OCI-LY3 (cell line): Measurements from ENCODE around the gene SSR1.

Experiments
- H2AFZ ChIP-seq: fragments of 200-600, 300-600 bp; shearing (Covaris generic); 2 replicates; pipeline ENCODE4 v1.6.0; 2014; ENCODE audit warnings: antibody characterized with exemption, low read depth, low read length
- H3K27ac ChIP-seq: fragments of 200-600, 300-600 bp; sonication (generic); 2 replicates; pipeline ENCODE4 v1.5.1; 2014; ENCODE audit warnings: mild to moderate bottlenecking, low read length, moderate library complexity, mixed read lengths
- H3K27me3 ChIP-seq: fragments of 200-600, 300-600 bp; sonication (generic); 2 replicates; pipeline ENCODE4 v1.6.1; 2014; ENCODE audit warnings: low read depth, low read length, mixed read lengths
- H3K36me3 ChIP-seq: fragments of 200-600, 300-600 bp; sonication (generic); replicated peaks from 2 replicates; pipeline ENCODE3; 2014; ENCODE audit warnings: low read depth, low read length, mixed read lengths
- H3K4me1 ChIP-seq: fragments of 300-600, 200-600 bp; sonication (generic); 2 replicates; pipeline ENCODE4 v1.6.1; 2014; ENCODE audit warnings: low read length, mixed read lengths
- H3K4me2 ChIP-seq: fragments of 200-600, 300-600 bp; sonication (generic); 2 replicates; pipeline ENCODE4 v1.6.1; 2014; ENCODE audit warnings: low read length, mixed read lengths
- H3K4me3 ChIP-seq: fragments of 300-600, 200-600 bp; sonication (generic); 2 replicates; pipeline ENCODE4 v1.5.1; 2014; ENCODE audit warnings: antibody characterized with exemption, mild to moderate bottlenecking, low read length, moderate library complexity
- H3K79me2 ChIP-seq: fragments of 300-600, 200-600 bp; shearing (Covaris generic); 2 replicates; pipeline ENCODE4 v1.6.1; 2014; ENCODE audit warnings: mild to moderate bottlenecking, low read length, mixed read lengths
- H3K9ac ChIP-seq: fragments of 300-600, 200-600 bp; shearing (Covaris generic); 2 replicates; pipeline ENCODE4 v1.6.0; 2014; ENCODE audit warnings: mild to moderate bottlenecking, low read length, moderate library complexity
- H3K9me3 ChIP-seq: fragments of 200-600, 300-600 bp; shearing (Covaris generic); 2 replicates; pipeline ENCODE4 v1.6.1; 2014; ENCODE audit warnings: low read length, mixed read lengths; ENCODE audit not compliant: insufficient read depth
- H4K20me1 ChIP-seq: fragments of 200-600, 300-600 bp; sonication (generic); 2 replicates; pipeline ENCODE4 v1.6.1; 2016; ENCODE audit warnings: low read length, mixed read lengths; ENCODE audit not compliant: insufficient read depth
- EZH2phosphoT487 ChIP-seq: fragments of 200-600 bp; shearing (Covaris generic); IDR thresholded peaks from 2 replicates; pipeline ENCODE4 v1.6.1; 2018; ENCODE audit warnings: antibody characterized with exemption, mixed run types, low read depth
- TF ChIP-seq, protein P1 (sequence below): fragments of 200-600, 300-600 bp; sonication (generic); IDR thresholded peaks from 2 replicates; pipeline ENCODE4 v1.5.1; 2014; ENCODE audit warnings: antibody characterized with exemption, low read length, low read depth

SSR1 gene

DNA sequence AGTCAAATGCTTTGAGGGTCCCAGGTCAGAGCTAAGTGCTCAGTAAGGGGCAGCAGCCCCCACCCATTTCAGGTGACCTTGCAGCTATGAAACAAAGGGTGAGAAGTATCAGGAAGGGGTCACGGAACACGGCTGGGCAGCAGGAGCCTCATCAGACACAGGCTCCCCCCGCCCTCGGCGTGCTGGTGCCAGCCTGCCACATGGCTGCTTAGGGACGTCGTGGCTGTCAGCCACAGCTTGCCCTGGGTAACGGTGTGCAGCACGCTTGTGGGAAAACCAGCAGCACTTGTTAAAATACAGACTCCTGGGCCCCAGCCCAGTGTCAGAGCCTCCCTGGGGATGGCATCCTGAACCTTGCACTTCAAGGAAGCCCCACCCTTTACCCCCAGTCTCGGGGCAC is 39.3 kb downstream of the SSR1 start:
- Histone ChIP-seq H3K4me2 (no peak overlapping the region), H3K9me3 (no peaks in the 10 kb centered on the region), H3K9ac (no peak overlapping the region), H4K20me1 (no peaks in the 10 kb centered on the region), H3K79me2 (no peaks in the 10 kb centered on the region), H3K27ac (no peak overlapping the region), H3K4me1 (peaks cover 28% of the 10 kb centered on the region), H3K27me3 (no peaks in the 10 kb centered on the region), H3K4me3 (no peak overlapping the region), H3K36me3 (no peaks in the 10 kb centered on the region), H2AFZ (no peak overlapping the region)
- no peak for TF ChIP-seq EZH2phosphoT487
- TF ChIP-seq, protein P1, sequence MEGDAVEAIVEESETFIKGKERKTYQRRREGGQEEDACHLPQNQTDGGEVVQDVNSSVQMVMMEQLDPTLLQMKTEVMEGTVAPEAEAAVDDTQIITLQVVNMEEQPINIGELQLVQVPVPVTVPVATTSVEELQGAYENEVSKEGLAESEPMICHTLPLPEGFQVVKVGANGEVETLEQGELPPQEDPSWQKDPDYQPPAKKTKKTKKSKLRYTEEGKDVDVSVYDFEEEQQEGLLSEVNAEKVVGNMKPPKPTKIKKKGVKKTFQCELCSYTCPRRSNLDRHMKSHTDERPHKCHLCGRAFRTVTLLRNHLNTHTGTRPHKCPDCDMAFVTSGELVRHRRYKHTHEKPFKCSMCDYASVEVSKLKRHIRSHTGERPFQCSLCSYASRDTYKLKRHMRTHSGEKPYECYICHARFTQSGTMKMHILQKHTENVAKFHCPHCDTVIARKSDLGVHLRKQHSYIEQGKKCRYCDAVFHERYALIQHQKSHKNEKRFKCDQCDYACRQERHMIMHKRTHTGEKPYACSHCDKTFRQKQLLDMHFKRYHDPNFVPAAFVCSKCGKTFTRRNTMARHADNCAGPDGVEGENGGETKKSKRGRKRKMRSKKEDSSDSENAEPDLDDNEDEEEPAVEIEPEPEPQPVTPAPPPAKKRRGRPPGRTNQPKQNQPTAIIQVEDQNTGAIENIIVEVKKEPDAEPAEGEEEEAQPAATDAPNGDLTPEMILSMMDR: no peak

DNA sequence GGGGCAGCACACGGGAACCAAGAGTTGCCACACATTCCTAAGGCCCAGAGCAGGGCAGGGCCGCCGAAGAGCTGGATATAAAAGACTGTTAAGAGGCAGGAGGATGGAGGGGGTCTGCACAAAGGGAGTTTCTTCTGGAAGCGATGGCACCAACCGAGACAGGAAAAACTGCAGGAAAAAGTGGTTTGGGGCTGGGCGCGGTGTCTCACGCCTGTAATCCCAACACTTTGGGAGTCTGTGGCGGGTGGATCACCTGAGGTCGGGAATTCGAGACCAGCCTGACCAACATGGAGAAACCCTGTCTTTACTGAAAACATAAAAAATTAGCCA is 41.8 kb downstream of the SSR1 start:
- Histone ChIP-seq H3K36me3 (no peaks in the 10 kb centered on the region), H3K9ac (no peak overlapping the region), H3K27me3 (no peaks in the 10 kb centered on the region), H4K20me1 (no peaks in the 10 kb centered on the region), H3K4me1 (peaks cover 5% of the 10 kb centered on the region), H3K4me3 (no peak overlapping the region), H3K79me2 (no peaks in the 10 kb centered on the region), H3K27ac (no peak overlapping the region), H2AFZ (no peak overlapping the region), H3K9me3 (no peaks in the 10 kb centered on the region), H3K4me2 (no peak overlapping the region)
- no peak for TF ChIP-seq EZH2phosphoT487
- TF ChIP-seq, protein P1: no peak

DNA sequence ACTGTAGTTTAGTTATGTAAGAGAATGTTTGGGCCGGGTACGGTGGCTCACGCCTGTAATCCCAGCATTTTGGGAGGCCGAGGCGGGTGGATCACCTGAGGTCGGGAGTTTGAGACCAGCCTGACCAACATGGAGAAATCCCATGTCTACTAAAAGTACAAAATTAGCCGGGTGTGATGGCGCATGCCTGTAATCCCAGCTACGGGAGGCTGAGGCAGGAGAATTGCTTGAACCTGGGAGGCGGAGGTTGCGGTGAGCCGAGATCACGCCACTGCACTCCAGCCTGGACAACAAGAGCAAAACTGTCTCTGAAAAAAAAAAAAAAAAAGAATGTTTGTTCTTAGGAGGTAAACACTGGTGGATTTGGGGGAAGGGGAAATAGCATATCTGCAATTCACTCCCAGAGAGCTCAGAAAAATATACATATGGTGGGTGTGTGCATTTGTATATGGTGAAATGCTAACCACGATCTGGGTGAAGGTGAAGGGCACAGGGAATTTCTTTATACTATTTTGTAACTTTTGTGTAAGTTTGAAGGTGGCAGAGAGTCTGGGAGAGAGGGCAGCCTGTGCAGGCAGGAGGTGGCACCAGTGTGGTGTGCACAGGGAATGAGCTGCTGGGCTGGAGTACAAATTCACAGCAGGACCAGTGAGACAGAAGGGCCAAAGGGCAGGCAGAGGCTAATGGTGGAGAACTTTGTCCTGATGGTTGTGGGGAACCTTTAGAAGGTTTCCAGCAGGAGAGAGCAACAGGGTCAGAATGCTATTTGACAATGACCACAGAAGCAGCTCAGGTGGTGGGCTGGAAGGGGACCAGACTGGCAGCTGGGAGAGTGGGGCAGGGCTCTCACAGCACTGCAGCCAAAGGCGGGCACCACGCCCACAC is 42.4 kb downstream of the SSR1 start:
- no peaks in the 10 kb centered on the region for H3K27me3 ChIP-seq
- no peaks in the 10 kb centered on the region for H3K36me3 ChIP-seq
- H3K79me2 ChIP-seq: no peaks in the 10 kb centered on the region
- H3K9ac ChIP-seq: no peak overlapping the region
- 0 out of 2 replicates have a peak, but pooled peaks cover under 1% of the 10 kb centered on the region for H3K4me1 ChIP-seq
- no peak overlapping the region for H3K4me2 ChIP-seq
- H4K20me1 ChIP-seq: no peaks in the 10 kb centered on the region
- no peak overlapping the region for H3K4me3 ChIP-seq
- H3K27ac ChIP-seq: no peak overlapping the region
- no peaks in the 10 kb centered on the region for H3K9me3 ChIP-seq
- H2AFZ ChIP-seq: no peak overlapping the region
- no peak for TF ChIP-seq EZH2phosphoT487
- TF ChIP-seq, protein P1: no peak

DNA sequence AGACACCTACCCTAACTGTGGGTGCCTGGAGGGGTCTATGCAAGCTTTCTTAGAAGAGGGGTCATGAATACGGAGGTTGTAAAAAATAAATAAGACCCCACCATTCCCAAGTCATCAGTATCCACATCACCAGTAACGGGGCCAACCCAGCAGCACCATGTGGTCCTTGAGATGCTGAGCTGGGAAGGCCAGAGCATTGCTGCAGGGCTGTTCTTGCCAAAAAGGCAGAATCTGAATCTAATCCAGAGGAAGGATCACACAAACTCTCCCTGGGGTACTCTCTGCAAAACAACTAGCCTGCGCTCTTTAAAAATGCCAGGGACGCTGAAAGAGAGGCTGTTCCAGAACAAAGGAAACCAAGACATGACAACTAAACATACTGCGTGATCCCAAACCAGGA is 43.2 kb downstream of the SSR1 start:
- Histone ChIP-seq H3K36me3 (no peaks in the 10 kb centered on the region), H2AFZ (no peak overlapping the region), H3K4me3 (no peak overlapping the region), H3K4me2 (no peak overlapping the region), H3K9ac (no peak overlapping the region), H3K9me3 (no peaks in the 10 kb centered on the region), H3K27me3 (no peaks in the 10 kb centered on the region), H3K79me2 (no peaks in the 10 kb centered on the region), H3K4me1 (no peaks in the 10 kb centered on the region), H3K27ac (no peak overlapping the region), H4K20me1 (no peaks in the 10 kb centered on the region)
- no peak for TF ChIP-seq EZH2phosphoT487
- TF ChIP-seq, protein P1: no peak
